Testis (tissue), 2 donors: Measurements from ENCODE around the gene CYBA.

Source experiments
- CTCF ChIP-seq, 3 experiments: fragments of 450-650 bp in 2 of 3; fragments of 200-600 bp in 1 of 3; sonication (generic) in 1 of 3; IDR thresholded peaks; one replicate each; pipeline ENCODE4 v1.5.1; 2016 to 2019; ENCODE audit warnings: antibody characterized with exemption in 3 of 3, mild to moderate bottlenecking in 2 of 3, moderate library complexity in 1 of 3
- POLR2A ChIP-seq: fragments of 450-650 bp; IDR thresholded peaks from one replicate; pipeline ENCODE4 v1.6.1; 2017; ENCODE audit warnings: antibody characterized with exemption, mild to moderate bottlenecking, moderate library complexity

GRCh38 chr16:88658714-88659113 lies 7.9 kb upstream of the CYBA start:
- TF ChIP-seq CTCF (IDR thresholded peaks at IDR 0.05) (no peak), POLR2A (no peak)
